ENCODE measurements around the gene FEN1. TPM values are rescaled to one million over a fixed set of nuclear protein-coding genes. Genes with fewer than 3 reads are reported as not detected.
A peak's percentile ranks its signal among the peaks of the same experiment; 100 is the strongest.

The FEN1 gene
- total and polyA plus RNA-seq, 2 donors (not counting 1 experiment from before 2014, with no cell fraction given), result 3.4 to 9.8 TPM

DNA sequence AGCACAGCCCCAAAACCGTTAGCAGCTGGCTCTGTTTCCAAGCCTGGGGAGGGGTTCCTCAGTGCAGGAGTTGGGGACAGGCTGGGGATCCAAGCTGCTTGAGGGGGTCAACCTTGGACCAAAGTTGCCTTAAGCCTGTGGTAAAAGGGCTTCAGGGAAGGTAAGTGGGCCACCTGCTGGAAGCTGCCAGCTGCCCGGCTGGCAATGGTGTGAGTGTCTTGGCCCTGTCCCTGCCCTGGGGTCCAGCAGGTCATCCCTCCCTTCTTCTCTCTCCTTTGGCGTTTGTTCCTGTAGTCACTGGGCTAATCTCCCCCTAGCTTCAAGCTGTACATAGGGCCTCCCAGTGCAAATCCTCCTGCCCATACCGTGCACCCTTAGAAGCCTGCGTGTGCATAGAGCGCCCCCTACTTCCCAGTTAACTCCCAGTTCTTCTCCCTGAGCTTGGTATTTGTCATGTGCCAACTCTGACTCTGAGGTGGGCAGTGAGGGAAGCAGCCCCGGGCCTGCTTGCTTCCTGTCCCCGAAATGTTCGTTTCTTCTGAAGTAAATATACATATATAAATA lies 4.7 kb upstream of the FEN1 start:
- H3K4me1 Mint-ChIP-seq, result peaks cover 27% of the 10 kb centered on the region
- Histone ChIP-seq H3K9me3 (ENCODE audit: control extremely low read depth in 1 of 3, control insufficient read depth in 2 of 3, insufficient read depth in 1 of 3, low read length in 2 of 3) (no peaks in the 10 kb centered on the region), H3K4me3 (ENCODE audit: control extremely low read depth in 1 of 5, extremely low read depth in 1 of 5, insufficient read depth in 1 of 5, low read depth in 2 of 5, low read length in 4 of 5) (no peak overlapping the region), H2AFZ (ENCODE audit: insufficient read depth, low read depth, low read length, poor library complexity, severe bottlenecking) (no peak overlapping the region), H3K9ac (ENCODE audit: low read length) (no peak overlapping the region), H3K79me2 (ENCODE audit: control insufficient read depth, insufficient read depth, low read length) (peaks cover 39% of the 10 kb centered on the region), H3K4me1 (ENCODE audit: control insufficient read depth in 2 of 2, insufficient read depth in 2 of 2, low read length in 2 of 2) (peaks cover 15 to 26% of the 10 kb centered on the region in 2 donors), H3K36me3 (replicated peaks in 1 of 2; ENCODE audit: control extremely low read depth in 1 of 2, control insufficient read depth in 1 of 2, extremely low read depth in 1 of 2, insufficient read depth in 2 of 2, low read length in 1 of 2) (peaks cover 0 to 43% of the 10 kb centered on the region in 2 experiments), H3K27ac (ENCODE audit: low read length in 2 of 2) (no peak overlapping the region), H4K20me1 (ENCODE audit: control insufficient read depth, insufficient read depth, low read length, poor library complexity, severe bottlenecking) (peaks cover 11% of the 10 kb centered on the region), H3K27me3 (replicated peaks in 1 of 4; ENCODE audit: control extremely low read depth in 1 of 4, control insufficient read depth in 3 of 4, insufficient read depth in 4 of 4, low read length in 3 of 4) (no peaks in the 10 kb centered on the region), H3K4me2 (replicated peaks; ENCODE audit: low read depth, low read length, poor library complexity, severe bottlenecking) (no peak overlapping the region)
- TF ChIP-seq EZH2 (IDR thresholded peaks at IDR 0.05; ENCODE audit: borderline replicate concordance, insufficient read depth, low read depth, low read length, poor library complexity, severe bottlenecking), result no peak
- TF ChIP-seq, protein P1, sequence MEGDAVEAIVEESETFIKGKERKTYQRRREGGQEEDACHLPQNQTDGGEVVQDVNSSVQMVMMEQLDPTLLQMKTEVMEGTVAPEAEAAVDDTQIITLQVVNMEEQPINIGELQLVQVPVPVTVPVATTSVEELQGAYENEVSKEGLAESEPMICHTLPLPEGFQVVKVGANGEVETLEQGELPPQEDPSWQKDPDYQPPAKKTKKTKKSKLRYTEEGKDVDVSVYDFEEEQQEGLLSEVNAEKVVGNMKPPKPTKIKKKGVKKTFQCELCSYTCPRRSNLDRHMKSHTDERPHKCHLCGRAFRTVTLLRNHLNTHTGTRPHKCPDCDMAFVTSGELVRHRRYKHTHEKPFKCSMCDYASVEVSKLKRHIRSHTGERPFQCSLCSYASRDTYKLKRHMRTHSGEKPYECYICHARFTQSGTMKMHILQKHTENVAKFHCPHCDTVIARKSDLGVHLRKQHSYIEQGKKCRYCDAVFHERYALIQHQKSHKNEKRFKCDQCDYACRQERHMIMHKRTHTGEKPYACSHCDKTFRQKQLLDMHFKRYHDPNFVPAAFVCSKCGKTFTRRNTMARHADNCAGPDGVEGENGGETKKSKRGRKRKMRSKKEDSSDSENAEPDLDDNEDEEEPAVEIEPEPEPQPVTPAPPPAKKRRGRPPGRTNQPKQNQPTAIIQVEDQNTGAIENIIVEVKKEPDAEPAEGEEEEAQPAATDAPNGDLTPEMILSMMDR (IDR thresholded peaks at IDR 0.05), result no peak
- DNase-seq (no peak), ATAC-seq (ENCODE audit: low read depth) (no peak)
- no peak overlapping the region for H3K27ac Mint-ChIP-seq
- no peak overlapping the region for H3K4me3 Mint-ChIP-seq
- CTCF ChIA-PET, result interaction anchor here (0.8 to 2.7 kb wide), 5 partner anchors 9 to 320 kb away, joined by 3 to 24 read pairs (median 3); no protein-coding TSS in a partner anchor
- intact Hi-C loops (cut with micrococcal nuclease), result no loop called here
- no peaks in the 10 kb centered on the region for H3K27me3 Mint-ChIP-seq
- 77% methylated on average over 6 of the region's 9 CpGs for WGBS (ENCODE audit: insufficient coverage)
- POLR2A ChIA-PET, result interaction anchor here (0.8 kb wide), 1 partner anchor 92 kb away, joined by 4 read pairs; no protein-coding TSS in a partner anchor
- H3K9me3 Mint-ChIP-seq (ENCODE audit: insufficient read depth), result no peaks in the 10 kb centered on the region

DNA sequence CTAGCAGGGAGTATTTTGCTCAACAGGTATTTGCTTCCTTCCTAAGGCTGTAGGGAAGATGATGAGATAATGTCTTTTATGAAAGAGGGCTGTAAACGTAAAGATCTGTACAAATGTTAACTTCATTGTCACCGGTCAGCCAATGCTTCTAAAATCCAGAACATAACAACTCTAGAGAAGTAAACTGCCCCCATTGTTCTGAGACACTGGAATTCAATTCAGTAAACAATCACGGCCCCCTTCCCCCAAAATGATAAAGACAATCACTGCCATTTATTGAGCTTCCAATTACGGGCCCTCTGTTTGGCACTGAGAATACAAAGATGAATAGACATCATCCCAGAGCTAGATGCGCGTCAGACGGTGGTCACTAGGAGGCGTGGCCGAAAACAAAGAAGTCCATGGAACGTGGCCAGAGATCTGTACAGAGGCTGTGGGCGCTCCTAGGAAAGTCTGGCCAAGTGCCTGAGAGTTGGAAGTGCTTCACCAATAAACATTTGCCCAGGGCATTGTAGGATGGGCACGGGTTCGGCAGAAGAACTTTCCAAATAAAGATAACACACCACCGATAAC lies 888 bp upstream of the FEN1 start:
- DNase-seq, result no peak
- ATAC-seq (ENCODE audit: low read depth), result no peak
- CTCF ChIA-PET, result interaction anchor here (0.6 to 3.8 kb wide), 6 partner anchors 9 to 515 kb away, joined by 3 to 32 read pairs (median 9); no protein-coding TSS in a partner anchor
- peak overlapping the region; percentile 99 for H2AFZ ChIP-seq (ENCODE audit: insufficient read depth, low read depth, low read length, poor library complexity, severe bottlenecking)
- no peaks in the 10 kb centered on the region for H3K9me3 ChIP-seq (ENCODE audit: control extremely low read depth in 1 of 3, control insufficient read depth in 2 of 3, insufficient read depth in 1 of 3, low read length in 2 of 3)
- no peaks in the 10 kb centered on the region for H4K20me1 ChIP-seq (ENCODE audit: control insufficient read depth, insufficient read depth, low read length, poor library complexity, severe bottlenecking)
- peaks cover 11 to 25% of the 10 kb centered on the region in 2 donors for H3K4me1 ChIP-seq (ENCODE audit: control insufficient read depth in 2 of 2, insufficient read depth in 2 of 2, low read length in 2 of 2)
- H3K27ac ChIP-seq (ENCODE audit: low read length in 2 of 2), result peak overlapping the region; percentile 92 to 96
- 6% methylated on average over 14 of the region's 14 CpGs for WGBS (ENCODE audit: insufficient coverage)
- Mint-ChIP-seq H3K4me1 (peaks cover 32% of the 10 kb centered on the region), H3K9me3 (ENCODE audit: insufficient read depth) (no peaks in the 10 kb centered on the region), H3K4me3 (peak overlapping the region; percentile 93), H3K27me3 (no peaks in the 10 kb centered on the region), H3K27ac (peak overlapping the region; percentile 97)
- H3K36me3 ChIP-seq (replicated peaks in 1 of 2; ENCODE audit: control extremely low read depth in 1 of 2, control insufficient read depth in 1 of 2, extremely low read depth in 1 of 2, insufficient read depth in 2 of 2, low read length in 1 of 2), result peaks cover 0 to 42% of the 10 kb centered on the region in 2 experiments
- peak overlapping the region; percentile 87 for H3K9ac ChIP-seq (ENCODE audit: low read length)
- H3K27me3 ChIP-seq (replicated peaks in 1 of 4; ENCODE audit: control extremely low read depth in 1 of 4, control insufficient read depth in 3 of 4, insufficient read depth in 4 of 4, low read length in 3 of 4), result no peaks in the 10 kb centered on the region
- peak overlapping the region; percentile 80 to 94 (median 88) for H3K4me3 ChIP-seq (ENCODE audit: control extremely low read depth in 1 of 5, extremely low read depth in 1 of 5, insufficient read depth in 1 of 5, low read depth in 2 of 5, low read length in 4 of 5)
- intact Hi-C loops (cut with micrococcal nuclease), result loop anchor here (1.0 to 5.0 kb wide), 6 partner anchors 25 to 880 kb away; partner anchors contain the start of genes FADS1 and TMEM109
- peaks cover 73% of the 10 kb centered on the region for H3K79me2 ChIP-seq (ENCODE audit: control insufficient read depth, insufficient read depth, low read length)
- POLR2A ChIA-PET, result interaction anchor here (1.9 kb wide), 1 partner anchor 332 kb away, joined by 6 read pairs; the partner anchor contains the start of gene INCENP
- TF ChIP-seq, protein P1 (IDR thresholded peaks at IDR 0.05), result no peak
- TF ChIP-seq EZH2 (IDR thresholded peaks at IDR 0.05; ENCODE audit: borderline replicate concordance, insufficient read depth, low read depth, low read length, poor library complexity, severe bottlenecking), result no peak
- H3K4me2 ChIP-seq (replicated peaks; ENCODE audit: low read depth, low read length, poor library complexity, severe bottlenecking), result peak overlapping the region; percentile 80

Data from B cell (primary cell).